HepG2 (cell line): ENCODE results near the gene CERS6. TPM values are rescaled to one million over a fixed set of nuclear protein-coding genes. Genes with fewer than 3 reads are reported as not detected.
"Not testable (repeated sequence)": the region's sequence is repeated elsewhere in the genome, so short reads cannot be mapped to it uniquely, and the experiment has no call there.

Experiments
- ATAC-seq: fragments of 200-7000 bp; cut with Tn5 transposase; 3 replicates; pipeline ENCODE4 v1.9.1; 2020; ENCODE audit warnings: mild to moderate bottlenecking, moderate library complexity
- BruUV-seq: library from RNA; stranded (reverse); fragments of 400-500 nt; replicated peaks from 2 replicates; lab custom pipeline; 2021; lab: Mats Ljungman, UMichigan
- CTCF ChIA-PET: fragments of 300-600 bp; formaldehyde crosslinking; extraction: SDS; loops from one replicate; lab custom pipeline; 2021; ENCODE audit warnings: low total read pairs, inconsistent platforms, low intra/inter-chr PET ratio; lab: Yijun Ruan, JAX
- POLR2A ChIA-PET: fragments of 350-600 bp; sonication (Branson Sonifier 250); formaldehyde crosslinking; loops from one replicate; lab custom pipeline; 2020; ENCODE audit warnings: antibody characterized with exemption, inconsistent platforms; lab: Yijun Ruan, JAX
- DNase-seq: peaks from one replicate; pipeline ENCODE4 v3.0.0-alpha.2; 2015; ENCODE audit warnings: low spot score
- FAIRE-seq: peaks from 3 replicates; lab custom pipeline; 2011; peaks lifted over from hg19 to GRCh38; lab: Jason Lieb, UNC
- H2AFZ ChIP-seq: one replicate; pipeline ENCODE4 v1.6.1; 2011; ENCODE audit warnings: low read length, inconsistent platforms
- H3K27ac ChIP-seq: fragments of 300-600 bp; 3 replicates; pipeline ENCODE4 v1.8.0; 2011; ENCODE audit warnings: mixed run types, mild to moderate bottlenecking, mixed read lengths, low read length, inconsistent platforms; ENCODE audit not compliant: insufficient read depth; ENCODE audit errors: extremely low read length
- H3K27me3 ChIP-seq, 2 experiments: fragments of 200-600 bp in 1 of 2; 2 replicates in 1 of 2; 3 replicates in 1 of 2; pipeline versions ENCODE4 v1.6.0 to v1.8.0; 2011; ENCODE audit warnings: low read length in 2 of 2, mild to moderate bottlenecking in 2 of 2, moderate library complexity in 2 of 2, inconsistent platforms in 1 of 2; ENCODE audit not compliant: insufficient read depth in 2 of 2, control insufficient read depth in 1 of 2
- H3K36me3 ChIP-seq, 2 experiments: fragments of 200-600 bp in 1 of 2; replicated peaks in 1 of 2; 2 replicates in 1 of 2; 3 replicates in 1 of 2; pipeline versions ENCODE4 v1.5.1 to v1.8.0; 2011; ENCODE audit warnings: low read length in 2 of 2, inconsistent platforms in 1 of 2; ENCODE audit not compliant: insufficient read depth in 2 of 2, control insufficient read depth in 1 of 2
- H3K4me1 ChIP-seq: 2 replicates; pipeline ENCODE4 v1.5.1; 2012; ENCODE audit warnings: low read length, inconsistent platforms; ENCODE audit not compliant: insufficient read depth
- H3K4me2 ChIP-seq: 2 replicates; pipeline ENCODE4 v1.6.0; 2011; ENCODE audit warnings: low read depth, low read length, inconsistent platforms
- H3K4me3 ChIP-seq, 3 experiments: fragments of 200-600 bp in 1 of 3; sonication (generic), shearing (Covaris generic) in 1 of 3; replicated peaks in 1 of 3; 2 replicates each; pipeline ENCODE4 v1.5.1; 2011 to 2016; ENCODE audit warnings: low read length in 3 of 3, inconsistent platforms in 2 of 3, low read depth in 2 of 3, mild to moderate bottlenecking in 2 of 3, control low read depth in 1 of 3, mixed read lengths in 1 of 3; ENCODE audit not compliant: insufficient read depth in 1 of 3
- H3K79me2 ChIP-seq: one replicate; pipeline ENCODE4 v1.6.1; 2011; ENCODE audit warnings: low read length, inconsistent platforms; ENCODE audit not compliant: insufficient read depth
- H3K9ac ChIP-seq: 2 replicates; pipeline ENCODE4 v1.6.0; 2011; ENCODE audit warnings: mild to moderate bottlenecking, low read depth, low read length, inconsistent platforms; ENCODE audit not compliant: insufficient read depth
- H3K9me3 ChIP-seq: 2 replicates; pipeline ENCODE4 v1.5.1; 2012; ENCODE audit warnings: mild to moderate bottlenecking, low read length
- H4K20me1 ChIP-seq: 2 replicates; pipeline ENCODE4 v1.6.0; 2011; ENCODE audit warnings: inconsistent platforms, mild to moderate bottlenecking, low read length, moderate library complexity; ENCODE audit not compliant: insufficient read depth
- CREB1 ChIP-seq, 2 experiments: fragments of 450-650 bp in 1 of 2; IDR thresholded peaks; 2 replicates each; pipeline ENCODE4 v1.6.1; 2016 to 2017; ENCODE audit warnings: control low read depth in 1 of 2, mild to moderate bottlenecking in 1 of 2, missing compliant biosample characterization in 1 of 2, missing genetic modification characterization in 1 of 2
- RCOR2 ChIP-seq: IDR thresholded peaks from 2 replicates; pipeline ENCODE4 v1.6.1; 2016; ENCODE audit warnings: missing biosample characterization, missing genetic modification reagents
- RFX5 ChIP-seq: IDR thresholded peaks from 2 replicates; pipeline ENCODE4 v1.6.1; 2011; ENCODE audit warnings: low read depth, low read length, improper control_type of control experiment
- WGBS: methylation state at CpG from one replicate; pipeline ENCODE4 v1.1.6; 2017; ENCODE audit warnings: low lambda C conversion rate; 5-methylcytosine and 5-hydroxymethylcytosine counted together
- in situ Hi-C: cut with HindIII; loops from 2 replicates; pipeline ENCODE4 v1.10.0; 2017; ENCODE audit warnings: low pct_unique_long_range_greater_than_20kb; ENCODE audit not compliant: extremely low pct_ligation_motif_present
- intact Hi-C: fragments of 100-400 bp; cut with micrococcal nuclease; formaldehyde crosslinking; loops from one replicate; pipeline ENCODE4 v1.10.0; 2022; ENCODE audit not compliant: unreplicated experiment
- polyA plus RNA-seq, 8 experiments: library from polyadenylated mRNA; depleted of rRNA in 3 of 8; stranded (reverse) in 7 of 8; unstranded in 1 of 8; fragments of >200 nt; fragmentation: Illumina TruSeq in 4 of 8; extraction: Trizol in 4 of 8; gene quantifications; 2 replicates each; pipeline versions ENCODE4 v1.2.1 to v1.2.3, GENCODE V29; 2011 to 2016; ENCODE audit warnings: low read depth in 4 of 8, missing spikeins in 1 of 8, mixed read lengths in 1 of 8; ENCODE audit not compliant: insufficient read depth in 1 of 8
- total RNA-seq, 5 experiments: library from RNA; depleted of rRNA; stranded (reverse); fragments of >200 nt; fragmentation: Illumina TruSeq; extraction: Trizol; gene quantifications; 2 replicates each; pipeline ENCODE4 v1.2.3, GENCODE V29; 2016; ENCODE audit warnings: low read depth in 1 of 5
- TF ChIP-seq, protein P1 (sequence below): sonication (generic); formaldehyde crosslinking; IDR thresholded peaks from 2 replicates; pipeline ENCODE4 v1.5.1; 2020; ENCODE audit warnings: mild to moderate bottlenecking, missing genetic modification reagents, borderline replicate concordance

The CERS6 gene
- total and polyA plus RNA-seq, 2 of the 13 experiments (the other 11 are each of a cell fraction or from before 2014, with no cell fraction given): 10.1 to 20.3 TPM

- ChIA-PET CTCF (no interaction called here), POLR2A (no interaction called here)
- no peaks in the 10 kb centered on the region for H3K27me3 ChIP-seq
- no peak overlapping the region for H3K9ac ChIP-seq
- intact Hi-C loops (no loop called here), in situ Hi-C loops (no loop called here)
- H2AFZ ChIP-seq: peak overlapping the region; percentile 32
- H4K20me1 ChIP-seq: no peaks in the 10 kb centered on the region
- H3K4me3 ChIP-seq: no peak overlapping the region
- 11% methylated on average over 7 of the region's 7 CpGs for WGBS
- DNase-seq (no peak), FAIRE-seq (no peak), ATAC-seq (no peak)
- TF ChIP-seq RCOR2 (CRISPR knock-in tag) (no peak), RFX5 (no peak)
- no peaks in the 10 kb centered on the region for H3K79me2 ChIP-seq
- H3K36me3 ChIP-seq: no peaks in the 10 kb centered on the region
- no TSS peak for BruUV-seq
- no peaks in the 10 kb centered on the region for H3K4me1 ChIP-seq
- H3K9me3 ChIP-seq: no peaks in the 10 kb centered on the region
- no peak overlapping the region for H3K4me2 ChIP-seq
- H3K27ac ChIP-seq: no peak overlapping the region
Measured at GRCh38 chr2:168789776-168790175, 333.7 kb downstream of the CERS6 start.

- no peak overlapping the region for H3K27ac ChIP-seq
- CTCF ChIA-PET: no interaction called here
- H3K4me2 ChIP-seq: no peak overlapping the region
- POLR2A ChIA-PET: no interaction called here
- no peaks in the 10 kb centered on the region for H3K4me1 ChIP-seq
- intact Hi-C loops (no loop called here), in situ Hi-C loops (no loop called here)
- ATAC-seq (no peak), FAIRE-seq (peak; percentile 43), DNase-seq (no peak)
- BruUV-seq: no TSS peak
- H4K20me1 ChIP-seq: no peaks in the 10 kb centered on the region
- no peaks in the 10 kb centered on the region for H3K9me3 ChIP-seq
- no peaks in the 10 kb centered on the region for H3K27me3 ChIP-seq
- no peaks in the 10 kb centered on the region for H3K36me3 ChIP-seq
- H3K4me3 ChIP-seq: no peak overlapping the region
- 0 out of 2 replicates have a peak, but pooled peaks have one; percentile 13 for TF ChIP-seq CREB1 (IDR thresholded peaks at IDR 0.05)
- TF ChIP-seq CREB1 (CRISPR knock-in tag; IDR thresholded peaks at IDR 0.05): no peak
- TF ChIP-seq, protein P1, sequence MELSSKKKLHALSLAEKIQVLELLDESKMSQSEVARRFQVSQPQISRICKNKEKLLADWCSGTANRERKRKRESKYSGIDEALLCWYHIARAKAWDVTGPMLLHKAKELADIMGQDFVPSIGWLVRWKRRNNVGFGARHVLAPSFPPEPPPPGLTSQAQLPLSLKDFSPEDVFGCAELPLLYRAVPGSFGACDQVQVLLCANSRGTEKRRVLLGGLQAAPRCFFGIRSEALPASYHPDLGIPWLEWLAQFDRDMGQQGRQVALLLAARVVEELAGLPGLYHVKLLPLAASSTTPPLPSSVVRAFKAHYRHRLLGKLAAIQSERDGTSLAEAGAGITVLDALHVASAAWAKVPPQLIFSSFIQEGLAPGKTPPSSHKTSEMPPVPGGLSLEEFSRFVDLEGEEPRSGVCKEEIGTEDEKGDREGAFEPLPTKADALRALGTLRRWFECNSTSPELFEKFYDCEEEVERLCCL: no peak
- H3K9ac ChIP-seq: no peak overlapping the region
- no peak overlapping the region for H2AFZ ChIP-seq
- H3K79me2 ChIP-seq: no peaks in the 10 kb centered on the region
- WGBS: 25% methylated on average over 5 of the region's 5 CpGs
Measured at GRCh38 chr2:168790226-168790902, 334.3 kb downstream of the CERS6 start.

GRCh38 chr2:168791140-168791539 is 335.1 kb downstream of the CERS6 start:
- WGBS: 46% methylated on average over 2 of the region's 2 CpGs
- ATAC-seq, H3K4me3 ChIP-seq, H3K9me3 ChIP-seq, in situ Hi-C loops, BruUV-seq, H3K36me3 ChIP-seq, POLR2A ChIA-PET, H3K4me2 ChIP-seq, H3K4me1 ChIP-seq, intact Hi-C loops, H3K27ac ChIP-seq, H3K79me2 ChIP-seq, H3K9ac ChIP-seq, DNase-seq, H3K27me3 ChIP-seq, H4K20me1 ChIP-seq, H2AFZ ChIP-seq, CTCF ChIA-PET, FAIRE-seq: not testable (repeated sequence)
